ENCODE data around the gene C20orf204.

DNA sequence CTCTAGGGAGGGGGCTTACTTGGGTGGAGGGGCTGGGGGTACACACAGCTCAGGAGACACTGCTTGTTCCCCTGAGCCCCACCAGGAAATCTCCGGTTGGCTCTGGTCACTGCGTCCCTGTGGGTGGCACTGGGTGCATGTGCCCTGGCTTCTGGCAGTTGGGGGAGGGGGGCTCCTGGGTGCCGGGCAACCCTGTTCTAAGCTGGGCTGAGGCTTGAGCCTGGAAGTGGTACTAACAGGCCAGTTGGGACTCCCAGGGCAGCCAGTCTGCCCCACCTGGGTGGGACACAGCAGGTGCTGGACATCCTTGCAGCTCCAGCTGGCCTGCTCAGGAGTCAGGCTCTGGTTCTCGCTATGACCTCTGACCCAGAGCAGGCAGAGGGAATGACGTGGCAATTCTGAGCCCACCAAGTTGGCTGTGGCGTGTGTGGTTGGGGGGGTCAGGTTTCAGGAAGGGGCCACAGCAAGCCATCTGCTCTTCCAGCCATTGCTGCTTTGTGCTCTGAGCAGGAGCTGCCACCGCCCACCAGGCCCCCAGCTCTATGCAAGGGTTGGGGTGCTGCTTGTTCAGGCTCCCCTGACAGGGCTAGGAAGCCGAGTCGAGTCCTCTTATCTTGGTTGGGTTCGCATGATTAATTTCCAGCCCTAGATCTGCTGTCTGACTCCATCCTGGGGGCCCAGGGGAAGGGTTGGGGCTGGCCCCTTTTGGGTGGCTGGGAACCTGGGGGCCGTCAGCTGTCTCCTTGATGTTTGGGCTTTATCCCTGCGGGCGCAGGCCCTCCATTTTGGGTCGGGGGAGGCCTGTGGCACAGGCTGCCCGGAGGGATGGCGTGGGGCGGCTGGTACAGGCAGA lies 590 bp downstream of the C20orf204 start:
- TF ChIP-seq, protein P1, sequence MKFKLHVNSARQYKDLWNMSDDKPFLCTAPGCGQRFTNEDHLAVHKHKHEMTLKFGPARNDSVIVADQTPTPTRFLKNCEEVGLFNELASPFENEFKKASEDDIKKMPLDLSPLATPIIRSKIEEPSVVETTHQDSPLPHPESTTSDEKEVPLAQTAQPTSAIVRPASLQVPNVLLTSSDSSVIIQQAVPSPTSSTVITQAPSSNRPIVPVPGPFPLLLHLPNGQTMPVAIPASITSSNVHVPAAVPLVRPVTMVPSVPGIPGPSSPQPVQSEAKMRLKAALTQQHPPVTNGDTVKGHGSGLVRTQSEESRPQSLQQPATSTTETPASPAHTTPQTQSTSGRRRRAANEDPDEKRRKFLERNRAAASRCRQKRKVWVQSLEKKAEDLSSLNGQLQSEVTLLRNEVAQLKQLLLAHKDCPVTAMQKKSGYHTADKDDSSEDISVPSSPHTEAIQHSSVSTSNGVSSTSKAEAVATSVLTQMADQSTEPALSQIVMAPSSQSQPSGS (IDR thresholded peaks at IDR 0.05; ENCODE audit: low read length): no peak
- TF ChIP-seq SP1 (IDR thresholded peaks at IDR 0.05; ENCODE audit: low read depth, low read length) (no peak), EP300 (IDR thresholded peaks at IDR 0.05; ENCODE audit: borderline replicate concordance in 1 of 2, low read depth in 2 of 2, low read length in 2 of 2) (no peak), KDM5A (IDR thresholded peaks at IDR 0.05; ENCODE audit: low read length) (no peak), EGR1 (IDR thresholded peaks at IDR 0.05; ENCODE audit: borderline replicate concordance, low read depth, low read length) (no peak), EZH2 (IDR thresholded peaks at IDR 0.05; ENCODE audit: low read depth, low read length, severe bottlenecking) (no peak), POLR2AphosphoS5 (IDR thresholded peaks at IDR 0.05; ENCODE audit: low read depth, low read length) (no peak), CEBPB (IDR thresholded peaks at IDR 0.05; ENCODE audit: low read depth, low read length) (no peak), POLR2A (IDR thresholded peaks at IDR 0.05; ENCODE audit: control extremely low read depth in 1 of 2, low read depth in 2 of 2, low read length in 2 of 2) (no peak), PHF8 (conservative IDR thresholded peaks at IDR 0.05; ENCODE audit: low read depth, low read length) (no peak), MAX (IDR thresholded peaks at IDR 0.05) (no peak)
- TF ChIP-seq, protein P2, sequence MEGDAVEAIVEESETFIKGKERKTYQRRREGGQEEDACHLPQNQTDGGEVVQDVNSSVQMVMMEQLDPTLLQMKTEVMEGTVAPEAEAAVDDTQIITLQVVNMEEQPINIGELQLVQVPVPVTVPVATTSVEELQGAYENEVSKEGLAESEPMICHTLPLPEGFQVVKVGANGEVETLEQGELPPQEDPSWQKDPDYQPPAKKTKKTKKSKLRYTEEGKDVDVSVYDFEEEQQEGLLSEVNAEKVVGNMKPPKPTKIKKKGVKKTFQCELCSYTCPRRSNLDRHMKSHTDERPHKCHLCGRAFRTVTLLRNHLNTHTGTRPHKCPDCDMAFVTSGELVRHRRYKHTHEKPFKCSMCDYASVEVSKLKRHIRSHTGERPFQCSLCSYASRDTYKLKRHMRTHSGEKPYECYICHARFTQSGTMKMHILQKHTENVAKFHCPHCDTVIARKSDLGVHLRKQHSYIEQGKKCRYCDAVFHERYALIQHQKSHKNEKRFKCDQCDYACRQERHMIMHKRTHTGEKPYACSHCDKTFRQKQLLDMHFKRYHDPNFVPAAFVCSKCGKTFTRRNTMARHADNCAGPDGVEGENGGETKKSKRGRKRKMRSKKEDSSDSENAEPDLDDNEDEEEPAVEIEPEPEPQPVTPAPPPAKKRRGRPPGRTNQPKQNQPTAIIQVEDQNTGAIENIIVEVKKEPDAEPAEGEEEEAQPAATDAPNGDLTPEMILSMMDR (IDR thresholded peaks at IDR 0.05; ENCODE audit: control extremely low read depth in 1 of 3, insufficient read depth in 1 of 3, low read depth in 1 of 3, low read length in 3 of 3): no peak
